Stimulated activated CD4-positive, alpha-beta T cell treated with anti-CD3 and anti-CD28 coated beads, Interleukin-4, amount 100 ng/mL, for 48 hours (primary cell): ENCODE measurements around the gene MCU.
A peak's percentile ranks its signal among the peaks of the same experiment; 100 is the strongest.

Experiments used
- DNase-seq, 2 donors: peaks; one replicate each; pipeline ENCODE4 v3.0.0-alpha.2; 2020; ENCODE audit warnings: low read depth in 2 of 2

The MCU gene

DNA sequence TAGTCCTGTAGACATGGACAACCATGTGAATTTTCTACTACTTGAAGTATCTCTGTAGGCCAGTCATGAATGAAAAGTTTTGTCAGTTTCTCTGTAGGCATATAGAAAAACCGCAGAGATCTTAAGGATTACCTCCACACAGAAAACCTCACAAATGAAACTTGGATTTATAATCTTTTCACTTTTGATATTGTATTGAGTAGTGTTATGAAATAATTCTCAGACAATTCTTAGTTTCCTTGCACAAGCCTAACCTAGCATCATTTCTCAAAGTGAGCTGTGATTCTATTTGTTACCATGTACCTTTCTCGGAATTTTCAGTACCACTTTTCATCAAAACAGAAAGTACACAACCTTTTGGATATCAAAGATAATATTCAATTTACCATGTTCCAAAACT lies 150.2 kb downstream of the MCU start:
- no peak for DNase-seq

- DNase-seq = peak in 1 of 2 donors; percentile 1
Measured at GRCh38 chr10:72846238-72846637, 154.3 kb downstream of the MCU start.

DNA sequence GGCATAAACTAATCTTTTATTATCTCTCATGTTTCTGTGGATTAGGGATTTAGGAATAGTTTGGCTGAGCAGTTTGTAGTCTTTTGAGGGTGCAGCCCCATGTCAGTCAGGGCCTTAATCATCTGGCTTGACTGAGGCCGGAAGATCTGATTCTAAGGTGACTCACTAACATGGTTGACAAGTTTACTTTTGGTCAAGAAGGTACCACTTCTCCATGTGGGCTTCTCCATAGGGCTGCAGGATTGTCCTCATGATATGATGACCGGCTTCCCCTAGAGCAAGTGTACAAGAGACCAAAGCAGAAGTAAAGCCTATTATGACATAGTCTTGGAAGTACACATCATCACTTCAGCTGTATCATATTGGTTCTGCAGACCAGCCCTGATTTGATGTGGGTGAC lies 155.7 kb downstream of the MCU start:
- no peak for DNase-seq

DNA sequence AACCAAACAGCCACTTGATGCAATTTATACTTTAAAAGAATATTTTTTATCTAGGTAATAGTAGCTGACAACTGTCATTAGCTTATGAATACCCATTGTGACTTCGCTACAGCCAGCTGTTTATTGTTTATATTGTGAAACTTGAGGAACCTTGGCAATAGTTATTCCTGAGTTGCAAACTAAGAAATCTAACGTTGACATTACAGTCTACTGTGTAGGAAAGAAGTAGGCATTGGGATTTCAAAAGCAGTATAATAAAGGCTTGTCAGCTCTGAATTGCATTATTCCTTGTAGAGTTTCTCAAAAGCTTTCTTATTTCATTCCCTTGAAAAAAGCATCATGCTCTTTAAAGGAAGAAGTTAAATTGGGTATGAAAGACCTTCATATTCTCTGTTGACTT lies 158.9 kb downstream of the MCU start:
- no peak for DNase-seq

GRCh38 chr10:72851509-72851908 lies 159.6 kb downstream of the MCU start:
- no peak for DNase-seq

DNA sequence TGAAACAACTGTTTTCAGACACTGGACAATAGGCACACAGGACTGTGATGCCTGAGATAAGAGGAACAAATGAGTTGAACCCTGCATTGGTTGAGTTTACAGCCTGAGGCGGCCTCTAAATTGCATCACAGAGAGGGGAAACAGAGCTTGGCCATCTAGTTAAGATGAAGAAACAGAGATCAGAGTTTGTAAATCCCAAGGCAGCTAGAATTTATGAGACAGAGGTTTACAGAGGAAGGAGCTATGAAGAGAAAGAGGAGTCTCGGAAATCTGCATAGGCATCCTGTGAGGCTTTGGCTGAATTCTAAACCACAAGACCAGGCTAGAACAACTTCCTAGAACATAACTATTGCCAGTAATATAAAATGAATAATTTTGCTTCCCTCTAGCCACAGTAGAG lies 160.6 kb downstream of the MCU start:
- no peak for DNase-seq

- no peak for DNase-seq
Measured at GRCh38 chr10:72855129-72855528, 163.2 kb downstream of the MCU start.

DNA sequence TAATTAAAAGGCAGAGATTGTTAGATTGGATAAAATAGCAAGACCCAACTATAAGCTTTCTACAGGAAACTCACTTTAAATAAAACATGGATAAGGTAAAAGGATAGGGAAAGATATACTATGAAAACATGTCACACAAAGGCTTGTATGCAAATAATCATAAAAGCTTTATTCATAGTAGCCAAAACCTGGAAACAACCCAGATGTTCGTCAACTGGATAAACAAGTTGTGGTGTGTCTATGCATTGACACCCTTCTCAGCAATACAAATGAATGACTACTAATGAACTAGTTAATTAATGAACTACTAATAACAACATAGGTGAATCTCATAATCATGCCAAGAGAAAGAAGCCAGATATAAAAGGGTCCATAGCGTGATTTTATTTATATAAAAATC lies 163.8 kb downstream of the MCU start:
- no peak for DNase-seq

DNA sequence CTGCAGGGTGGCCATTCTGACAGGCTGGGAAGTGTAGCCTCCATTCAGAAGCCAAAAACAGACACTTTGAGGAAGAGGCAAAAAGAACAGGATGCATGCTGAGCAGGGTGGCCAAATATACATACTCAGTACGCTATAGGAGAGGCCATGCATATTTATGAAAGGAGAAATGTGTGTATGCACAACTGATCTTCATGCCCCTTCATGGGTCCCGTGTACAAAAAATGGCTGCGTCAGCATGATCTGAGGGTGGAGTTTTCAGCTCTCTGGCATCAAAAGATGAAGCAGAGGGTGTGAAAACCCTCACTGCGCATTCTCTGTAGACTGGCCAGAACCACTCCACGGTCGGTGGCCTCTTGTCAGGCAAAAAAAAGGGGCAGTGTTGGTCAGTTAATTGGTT lies 166.1 kb downstream of the MCU start:
- DNase-seq = no peak

- DNase-seq = no peak
Measured at GRCh38 chr10:72862957-72863356, 171.0 kb downstream of the MCU start.

DNA sequence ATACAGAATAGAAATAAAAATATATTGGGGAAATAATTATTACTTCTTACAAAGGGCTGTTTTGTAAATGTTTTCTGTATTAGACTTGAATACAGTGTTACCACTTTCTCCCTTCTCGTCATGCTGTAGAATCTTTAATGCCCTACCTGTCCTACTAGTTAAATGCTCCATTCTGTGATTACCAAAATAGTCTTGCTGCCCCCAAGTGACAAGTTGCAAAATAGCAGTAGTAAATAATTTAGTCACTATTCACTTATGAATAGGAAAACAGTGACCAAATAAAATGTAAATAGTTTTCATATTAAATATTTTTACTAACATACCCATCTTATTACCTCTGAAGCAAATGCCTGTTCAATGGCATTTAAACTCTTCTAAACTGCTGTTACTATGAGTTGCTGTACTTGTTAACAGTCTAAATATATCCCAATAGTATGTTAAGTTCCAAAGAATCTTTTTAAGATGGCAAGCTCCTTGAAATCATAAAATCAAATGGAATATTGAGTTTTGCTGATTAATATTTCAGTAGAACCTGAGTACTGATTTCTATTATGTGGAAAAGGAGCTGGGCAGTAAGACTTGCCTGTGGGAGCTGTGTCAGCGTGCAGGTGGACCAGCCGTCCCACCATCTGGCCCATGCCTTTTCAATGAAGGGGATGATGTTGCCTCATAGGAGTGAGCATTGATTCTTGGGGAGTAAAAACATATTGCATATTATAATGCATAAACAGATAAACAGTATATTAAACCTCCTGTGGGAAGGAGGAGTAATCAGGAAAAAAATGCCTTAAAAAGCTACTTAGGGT lies 183.5 kb downstream of the MCU start:
- DNase-seq = no peak

GRCh38 chr10:72879245-72879644 lies 187.3 kb downstream of the MCU start:
- no peak for DNase-seq

- no peak for DNase-seq
Measured at GRCh38 chr10:72881291-72881690, 189.3 kb downstream of the MCU start.

- no peak for DNase-seq
Measured at GRCh38 chr10:72883861-72884260, 191.9 kb downstream of the MCU start.

DNA sequence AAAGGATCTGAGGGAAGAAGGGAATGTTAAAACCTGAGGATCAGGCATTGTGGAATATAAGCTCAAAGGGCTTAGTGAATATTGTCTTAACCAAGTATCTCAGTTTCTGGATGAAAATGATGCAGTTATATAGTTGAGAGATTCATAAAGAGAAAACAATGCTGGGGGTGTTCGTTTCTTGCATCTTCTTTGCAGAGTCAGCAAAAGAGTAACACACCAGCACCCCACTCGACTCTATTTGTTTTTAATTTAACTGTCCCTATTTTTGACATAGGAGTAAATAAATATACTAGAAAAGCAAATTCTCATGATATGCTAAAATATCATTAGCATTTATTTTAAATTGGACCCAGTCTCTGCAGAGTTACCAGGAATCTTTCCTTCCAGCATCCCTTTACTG lies 194.0 kb downstream of the MCU start:
- no peak for DNase-seq

GRCh38 chr10:72886621-72887020 lies 194.7 kb downstream of the MCU start:
- no peak for DNase-seq

DNA sequence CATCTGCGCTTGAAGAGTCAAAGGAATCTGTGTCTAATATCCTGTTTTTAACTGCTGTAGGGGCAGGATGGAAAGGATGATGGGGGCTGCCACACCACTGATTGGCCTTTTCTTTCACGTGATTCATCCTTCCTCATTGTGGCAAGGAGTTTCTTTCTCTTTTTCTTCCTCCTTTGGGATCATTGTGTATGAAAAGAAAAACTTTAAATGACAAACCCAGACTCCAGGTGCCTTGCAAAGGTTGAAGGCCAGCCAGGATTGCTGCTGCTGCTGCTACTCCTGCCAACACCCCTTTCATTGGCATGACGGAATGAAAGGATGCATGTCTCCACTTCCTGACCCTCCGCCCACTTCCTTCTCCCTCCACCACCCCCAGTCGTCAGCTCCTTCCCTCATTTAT lies 195.1 kb downstream of the MCU start:
- no peak for DNase-seq

- DNase-seq = no peak
Measured at GRCh38 chr10:72888151-72888638, 196.3 kb downstream of the MCU start.

GRCh38 chr10:72889391-72889831 lies 197.5 kb downstream of the MCU start:
- DNase-seq = no peak

DNA sequence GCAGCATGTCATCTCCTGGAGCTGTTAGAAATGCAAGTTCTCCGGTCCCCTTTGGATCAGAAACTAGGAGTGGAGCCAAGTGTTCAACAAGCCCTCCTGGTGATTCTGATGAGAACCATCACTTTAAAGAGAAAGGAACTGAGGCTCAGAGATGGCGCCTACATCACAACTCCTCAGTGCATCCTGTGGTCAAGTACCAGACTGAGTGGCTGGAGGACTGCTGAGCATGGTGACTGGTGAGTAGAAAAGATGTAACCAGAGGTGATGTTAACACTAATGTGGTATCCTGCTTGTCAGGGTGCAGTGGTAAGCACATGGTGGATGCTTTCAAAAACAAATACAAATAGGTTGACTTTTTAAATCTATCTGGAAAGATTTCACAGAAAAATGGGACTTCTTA lies 198.1 kb downstream of the MCU start:
- no peak for DNase-seq

GRCh38 chr10:72893136-72893798 lies 201.3 kb downstream of the MCU start, which contains the start of gene OIT3:
Gene OIT3, plus strand, starts transcription at chr10:72893739. Its CDS starts 60 bp downstream, at chr10:72893799.
- DNase-seq = no peak

- no peak for DNase-seq
Measured at GRCh38 chr10:72895236-72895850, 203.4 kb downstream of the MCU start.

DNA sequence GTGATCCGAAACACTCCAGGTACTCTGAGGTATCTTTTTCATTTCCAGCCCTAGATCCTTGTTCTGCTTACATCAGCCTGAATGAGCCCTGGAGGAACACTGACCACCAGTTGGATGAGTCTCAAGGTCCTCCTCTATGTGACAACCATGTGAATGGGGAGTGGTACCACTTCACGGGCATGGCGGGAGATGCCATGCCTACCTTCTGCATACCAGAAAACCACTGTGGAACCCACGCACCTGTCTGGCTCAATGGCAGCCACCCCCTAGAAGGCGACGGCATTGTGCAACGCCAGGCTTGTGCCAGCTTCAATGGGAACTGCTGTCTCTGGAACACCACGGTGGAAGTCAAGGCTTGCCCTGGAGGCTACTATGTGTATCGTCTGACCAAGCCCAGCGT lies 206.7 kb downstream of the MCU start:
- no peak for DNase-seq
